ENCODE measurements around the gene SUMO1.

Gene SUMO1

GRCh38 chr2:202221873-202222272 lies 16.5 kb downstream of the SUMO1 start:
- TF ChIP-seq CTCF (IDR thresholded peaks at IDR 0.05; ENCODE audit: low read depth, low read length), result no peak
- no peak overlapping the region for H3K4me3 ChIP-seq (ENCODE audit: low read depth, low read length)

DNA sequence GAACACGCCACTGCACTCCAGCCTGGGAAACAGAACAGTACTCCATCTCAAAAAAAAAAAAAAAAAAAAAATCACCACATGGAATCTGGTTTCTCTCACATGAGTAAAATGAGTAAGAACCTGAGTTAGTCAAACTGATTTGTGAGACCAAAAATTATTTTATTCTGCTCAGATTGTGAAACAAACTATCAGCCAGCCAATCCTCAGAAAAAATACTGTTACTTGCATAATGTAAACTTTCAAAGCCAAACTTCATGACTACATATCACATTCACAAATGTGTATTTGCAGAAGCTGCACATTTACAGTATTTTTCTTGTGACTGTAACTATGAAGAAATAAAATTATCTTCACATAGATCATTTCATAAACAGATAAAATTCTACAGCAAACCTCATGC lies 23.2 kb downstream of the SUMO1 start:
- H3K4me3 ChIP-seq (ENCODE audit: low read depth, low read length), result no peak overlapping the region
- no peak for TF ChIP-seq CTCF (IDR thresholded peaks at IDR 0.05; ENCODE audit: low read depth, low read length)

- TF ChIP-seq CTCF (IDR thresholded peaks at IDR 0.05; ENCODE audit: low read depth, low read length), result no peak
These were observed 29.9 kb downstream of the SUMO1 start for GRCh38 chr2:202208526-202208925.

DNA sequence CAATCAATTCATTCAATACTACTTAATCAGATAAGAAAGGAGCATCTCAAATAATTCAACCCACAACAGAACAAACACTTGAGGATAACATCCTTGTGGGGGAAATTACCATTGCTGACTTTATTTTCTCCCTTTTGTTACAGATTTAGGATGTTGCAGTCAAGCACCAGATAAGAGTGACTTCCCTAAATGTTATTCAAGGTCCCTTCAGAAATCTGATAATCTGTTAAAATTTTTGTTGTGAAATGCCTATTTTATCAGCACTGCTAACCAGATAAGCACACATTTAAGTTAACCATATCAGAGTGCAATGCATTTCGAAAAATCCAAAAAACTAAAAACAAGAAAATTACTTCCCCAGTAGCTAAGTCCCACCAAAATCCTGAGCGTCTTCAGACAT lies 33.5 kb downstream of the SUMO1 start:
- H3K4me3 ChIP-seq (ENCODE audit: low read depth, low read length), result no peak overlapping the region
- no peak for TF ChIP-seq CTCF (IDR thresholded peaks at IDR 0.05; ENCODE audit: low read depth, low read length)

More at GRCh38 chr2:202208526-202208925, 29.9 kb downstream of the SUMO1 start:
- no peak overlapping the region for H3K4me3 ChIP-seq (ENCODE audit: low read depth, low read length)

DNA sequence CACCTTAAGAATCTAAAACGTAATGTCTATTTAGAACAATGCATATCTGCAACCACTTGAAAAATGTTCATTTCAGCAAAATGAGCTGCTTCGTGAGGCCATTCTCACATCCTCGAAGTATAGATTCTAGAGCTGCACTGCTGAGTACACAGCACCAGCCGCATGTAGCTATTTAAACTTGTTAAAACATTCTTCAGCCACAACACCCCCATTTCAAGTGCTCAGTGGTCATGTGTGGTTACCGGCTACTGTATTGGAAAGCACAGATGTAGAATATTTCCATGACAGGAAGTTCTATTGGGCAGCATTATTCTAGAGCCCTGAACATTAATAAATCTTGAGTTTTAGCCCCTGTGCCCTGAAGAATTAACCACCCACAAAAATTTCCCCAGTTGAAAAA lies 35.0 kb downstream of the SUMO1 start:
- no peak overlapping the region for H3K4me3 ChIP-seq (ENCODE audit: low read depth, low read length)
- no peak for TF ChIP-seq CTCF (IDR thresholded peaks at IDR 0.05; ENCODE audit: low read depth, low read length)

DNA sequence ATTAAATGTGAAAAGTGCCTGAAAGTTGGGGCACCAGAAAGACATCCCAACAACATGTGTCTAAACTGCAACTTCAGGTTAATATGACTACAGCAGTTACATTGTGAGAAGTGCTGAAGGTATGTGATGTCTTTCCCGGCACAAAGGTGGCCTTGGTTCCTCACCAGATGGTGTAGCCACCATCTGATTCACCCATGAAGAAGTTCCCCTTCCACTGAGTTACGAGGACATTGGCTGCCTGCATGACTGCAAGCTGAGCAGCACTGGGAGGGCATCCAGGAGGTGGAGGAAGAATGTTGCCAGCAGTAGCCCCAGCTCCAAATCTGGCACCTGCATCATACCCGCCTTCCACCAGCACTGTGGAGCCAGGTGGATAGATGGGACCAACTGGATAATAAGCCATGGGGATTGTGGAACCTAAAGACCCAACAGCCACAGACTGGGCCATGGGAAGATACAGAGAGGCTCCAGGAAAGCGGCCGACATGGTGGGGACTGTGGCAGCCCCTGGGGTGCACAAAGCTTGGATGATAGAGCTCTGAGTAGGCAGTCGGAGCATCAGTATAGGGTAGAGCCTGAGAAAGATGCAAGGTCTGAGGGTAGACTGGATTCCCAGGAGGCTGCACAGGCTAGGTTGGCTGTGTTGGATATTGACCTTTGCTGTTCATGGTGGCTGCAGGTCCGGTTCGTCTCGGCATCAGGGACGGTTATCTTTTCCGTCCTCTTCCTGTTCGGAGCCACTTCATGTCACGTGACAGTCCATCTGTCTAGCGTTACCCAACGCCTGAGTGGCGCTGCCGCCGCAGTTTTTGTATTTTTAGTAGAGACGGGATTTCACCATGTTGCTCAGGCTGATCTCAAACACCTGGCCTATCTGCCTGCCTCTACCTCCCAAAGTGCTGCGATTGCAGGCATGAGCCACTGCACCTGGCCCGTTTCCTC lies 36.9 kb downstream of the SUMO1 start:
- TF ChIP-seq CTCF (IDR thresholded peaks at IDR 0.05; ENCODE audit: low read depth, low read length), result no peak
- H3K4me3 ChIP-seq (ENCODE audit: low read depth, low read length), result no peak overlapping the region

GRCh38 chr2:202196727-202197126 lies 41.7 kb downstream of the SUMO1 start:
- H3K4me3 ChIP-seq (ENCODE audit: low read depth, low read length), result no peak overlapping the region
- no peak for TF ChIP-seq CTCF (IDR thresholded peaks at IDR 0.05; ENCODE audit: low read depth, low read length)
